ENCODE results near the gene SCRN1.

SCRN1 gene

DNA sequence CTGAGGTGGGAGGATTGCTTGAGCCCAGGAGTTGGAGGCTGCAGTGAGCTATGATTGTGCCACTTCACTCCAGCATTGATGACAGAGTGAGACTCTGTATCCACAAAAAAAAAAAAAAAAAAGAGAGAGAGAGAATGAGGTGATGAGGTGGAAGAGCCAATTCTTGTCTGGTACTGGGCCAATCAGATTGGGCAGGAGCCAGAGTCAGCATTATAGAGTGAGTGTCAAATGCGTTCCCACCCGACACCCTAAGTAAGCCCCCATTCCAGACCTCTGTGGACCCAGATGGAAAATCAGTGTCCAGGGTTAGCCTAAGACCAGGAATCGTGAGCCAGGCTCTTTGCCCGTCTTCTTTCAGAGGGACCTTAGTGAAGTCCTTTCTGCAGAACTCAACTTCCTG, 99.3 kb downstream of the SCRN1 start:
- no peak for DNase-seq (ENCODE audit: low read depth)

DNA sequence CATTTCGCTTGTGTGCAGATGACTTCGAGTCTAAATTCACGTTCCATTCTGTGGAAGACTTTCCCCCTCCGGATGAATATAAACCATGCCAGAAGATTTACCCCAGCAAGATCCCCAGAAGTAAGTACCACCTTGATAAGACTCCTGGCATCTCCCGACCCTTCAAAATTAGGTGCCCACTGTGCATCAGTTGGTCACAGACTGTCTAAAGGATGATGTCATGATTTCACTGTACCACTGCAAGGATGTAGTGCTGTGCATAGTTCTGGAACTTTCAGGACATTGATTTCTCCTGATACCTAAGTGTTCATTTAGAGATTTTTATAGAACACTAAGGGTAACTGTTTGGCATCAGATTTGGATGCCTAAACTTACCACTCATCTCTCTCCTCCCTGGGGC, 100.3 kb downstream of the SCRN1 start:
- DNase-seq (ENCODE audit: low read depth) = no peak

DNA sequence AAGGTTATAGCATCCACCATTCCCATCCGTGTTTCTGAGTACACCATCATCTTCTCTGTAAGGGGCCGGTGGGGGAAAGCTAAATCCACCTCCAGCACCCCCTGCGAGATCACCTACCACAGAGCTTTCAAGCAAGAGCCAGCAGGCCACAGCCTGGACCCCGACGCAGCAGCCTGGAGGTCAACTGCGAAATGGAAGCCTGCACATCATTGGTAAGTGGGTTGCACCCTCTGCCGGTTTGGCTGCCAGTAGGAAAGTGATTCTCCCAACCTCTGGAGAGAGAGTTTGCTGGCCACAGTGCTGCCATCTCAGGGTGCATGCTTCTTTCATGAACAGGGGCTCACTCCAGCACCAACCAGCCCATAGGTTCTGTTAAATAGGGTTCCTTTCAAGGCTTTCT, 101.6 kb downstream of the SCRN1 start:
- DNase-seq (ENCODE audit: low read depth) = no peak

DNA sequence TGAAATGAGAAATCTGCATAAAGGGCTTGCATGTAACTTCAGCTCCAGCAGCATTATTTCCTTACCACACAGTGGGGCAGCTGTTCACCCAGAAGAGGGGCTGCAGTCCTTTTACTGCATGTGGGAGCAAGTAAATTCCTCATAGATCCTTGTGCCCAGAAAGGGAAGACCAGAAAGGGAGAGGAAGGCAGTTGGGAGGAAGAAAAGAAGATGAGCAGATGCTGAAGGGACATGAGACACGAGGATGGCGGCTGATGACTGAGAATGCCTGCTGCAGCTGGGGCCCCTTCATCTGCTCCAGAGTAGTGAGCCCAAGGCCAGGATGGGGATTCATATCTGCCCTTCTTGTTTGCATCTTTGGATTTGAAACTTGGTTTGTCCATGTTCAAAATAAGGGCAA, 102.8 kb downstream of the SCRN1 start:
- no peak for DNase-seq (ENCODE audit: low read depth)

DNA sequence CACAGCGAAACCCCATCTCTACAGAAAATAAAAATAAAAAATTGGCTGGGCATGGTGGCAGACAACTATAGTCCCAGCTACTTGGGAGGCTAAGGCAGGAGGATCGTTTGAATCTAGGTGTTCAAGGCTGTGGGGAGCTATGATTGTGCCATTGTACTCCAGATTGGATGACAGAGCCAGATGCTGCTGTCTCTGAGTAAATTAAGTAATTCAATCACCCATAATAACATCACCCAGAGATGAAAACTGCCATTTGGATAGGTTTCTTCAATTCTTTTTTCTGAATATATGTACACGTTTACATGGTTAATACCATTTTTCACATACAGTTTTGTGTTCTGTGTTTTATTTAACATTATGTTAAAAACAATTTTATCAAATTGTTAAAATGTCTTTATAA, 104.0 kb downstream of the SCRN1 start:
- DNase-seq (ENCODE audit: low read depth) = no peak

DNA sequence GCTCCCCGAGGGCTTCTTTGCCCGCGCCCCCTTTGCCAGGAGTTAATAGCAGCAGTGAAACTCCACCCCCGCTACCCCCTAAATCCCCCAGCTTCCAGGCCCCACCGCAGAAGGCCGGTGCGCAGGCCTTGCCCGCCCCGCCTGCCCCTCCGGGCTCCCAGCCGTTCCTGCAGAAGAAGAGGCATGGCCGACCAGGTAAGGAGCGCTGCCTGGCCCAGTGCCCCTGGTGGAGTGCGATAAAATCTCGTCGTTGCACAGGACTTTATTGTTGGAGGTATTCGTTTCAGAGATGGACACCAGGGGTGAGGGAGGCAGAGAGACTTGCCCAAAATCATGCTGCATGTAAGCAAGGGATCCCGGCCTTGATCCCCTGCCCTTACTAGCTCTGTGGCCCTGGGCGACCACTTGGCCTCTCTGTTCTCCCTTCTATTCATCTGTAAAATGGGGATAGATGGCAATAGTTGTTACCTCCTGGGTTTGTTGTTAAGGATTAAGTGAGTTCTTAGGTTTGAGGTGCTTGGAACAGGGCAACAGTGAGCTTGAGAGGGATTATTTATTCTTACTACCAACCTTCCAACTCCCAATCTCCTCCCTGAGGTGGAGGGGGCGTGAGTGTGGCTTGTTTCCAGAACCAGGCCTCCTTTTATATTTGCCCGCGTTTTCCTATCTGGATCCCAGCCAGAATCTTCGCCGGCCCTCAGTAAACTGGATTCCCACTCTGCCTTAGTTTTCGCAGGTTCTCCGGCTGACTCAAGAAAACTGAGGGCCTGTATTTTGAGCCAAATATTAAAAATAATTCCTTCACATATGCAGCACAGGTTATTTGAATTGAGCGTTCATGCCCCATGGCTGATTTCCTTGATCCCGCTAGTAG, 105.0 kb downstream of the SCRN1 start:
- DNase-seq (ENCODE audit: low read depth) = no peak

DNA sequence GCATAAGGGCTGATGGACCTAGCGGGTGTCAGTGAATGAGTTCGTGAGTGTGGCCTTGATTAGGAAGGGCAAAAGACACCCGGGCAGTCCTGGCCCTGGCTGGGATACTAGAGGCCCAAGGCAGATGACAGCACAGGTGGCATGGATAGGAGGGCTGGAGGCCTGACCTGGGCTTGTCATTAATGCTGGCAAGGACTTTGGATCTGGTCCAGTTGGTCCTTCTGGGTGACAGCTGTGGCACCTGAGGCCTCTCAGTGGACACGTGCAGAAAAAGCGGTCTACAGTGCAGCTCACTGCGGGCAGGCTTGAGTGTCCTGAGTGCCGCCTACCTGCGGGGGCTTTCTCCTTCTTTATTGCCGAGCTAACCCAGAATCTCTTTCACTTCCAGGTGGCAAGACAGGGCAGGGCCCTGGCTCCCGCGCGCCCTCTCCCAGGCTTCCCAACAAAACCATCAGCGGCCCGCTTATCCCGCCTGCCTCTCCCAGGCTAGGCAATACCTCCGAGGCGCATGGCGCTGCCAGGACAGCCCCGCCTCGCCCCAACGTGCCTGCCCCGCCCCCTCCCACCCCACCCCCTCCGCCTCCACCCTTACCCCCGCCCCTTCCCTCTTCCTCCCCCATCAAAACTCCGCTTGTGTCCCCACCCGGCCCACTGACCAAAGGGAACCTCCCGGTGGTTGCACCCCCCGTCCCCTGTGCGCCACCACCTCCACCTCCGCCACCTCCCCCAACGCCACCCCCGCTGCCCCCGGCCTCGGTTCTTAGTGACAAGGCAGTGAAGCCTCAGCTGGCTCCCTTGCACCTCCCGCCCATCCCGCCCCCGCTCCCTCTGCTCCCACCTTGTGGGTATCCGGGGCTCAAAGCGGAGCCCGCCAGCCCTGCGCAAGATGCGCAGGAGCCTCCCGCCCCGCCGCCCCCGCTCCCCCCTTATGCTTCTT, 105.9 kb downstream of the SCRN1 start:
- DNase-seq (ENCODE audit: low read depth) = no peak

DNA sequence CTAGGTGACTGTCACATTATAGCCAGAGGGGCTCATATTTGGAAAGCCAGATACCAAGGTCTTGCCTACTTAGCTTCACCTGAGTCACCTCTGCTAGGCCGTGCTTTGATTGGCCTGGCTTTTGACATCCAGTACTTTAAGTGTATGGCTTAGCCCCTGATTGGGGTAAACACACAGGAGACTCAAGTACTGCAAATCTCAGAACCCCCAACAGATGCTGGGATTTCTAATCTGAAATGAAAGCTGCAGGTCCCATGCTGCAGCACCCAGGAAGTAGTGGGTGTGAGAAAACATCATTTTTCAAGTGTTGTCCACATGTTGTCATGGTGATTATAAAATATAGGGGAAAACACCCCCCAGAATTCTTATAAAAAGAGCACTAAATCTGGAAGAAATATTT, 107.1 kb downstream of the SCRN1 start:
- DNase-seq (ENCODE audit: low read depth) = no peak

DNA sequence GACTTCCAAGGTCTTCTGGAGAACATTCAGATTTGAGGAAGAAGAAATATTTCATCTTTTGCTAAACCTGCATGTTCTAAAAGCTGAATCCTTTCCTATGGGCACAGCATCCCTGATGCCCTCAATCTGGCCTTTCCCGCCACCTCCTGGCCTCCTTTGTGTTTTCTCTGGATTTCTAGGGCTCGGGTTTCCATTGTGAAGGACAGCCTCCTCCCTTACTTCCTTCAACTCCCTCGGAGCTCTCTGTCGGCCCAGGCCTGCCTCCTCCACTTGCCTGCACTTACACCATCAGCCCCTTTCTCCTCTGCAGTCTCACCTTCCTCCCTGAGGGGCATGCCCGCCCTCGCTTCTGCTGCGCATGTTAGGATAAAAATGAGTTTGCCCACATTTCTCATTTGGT, 107.9 kb downstream of the SCRN1 start:
- no peak for DNase-seq (ENCODE audit: low read depth)

DNA sequence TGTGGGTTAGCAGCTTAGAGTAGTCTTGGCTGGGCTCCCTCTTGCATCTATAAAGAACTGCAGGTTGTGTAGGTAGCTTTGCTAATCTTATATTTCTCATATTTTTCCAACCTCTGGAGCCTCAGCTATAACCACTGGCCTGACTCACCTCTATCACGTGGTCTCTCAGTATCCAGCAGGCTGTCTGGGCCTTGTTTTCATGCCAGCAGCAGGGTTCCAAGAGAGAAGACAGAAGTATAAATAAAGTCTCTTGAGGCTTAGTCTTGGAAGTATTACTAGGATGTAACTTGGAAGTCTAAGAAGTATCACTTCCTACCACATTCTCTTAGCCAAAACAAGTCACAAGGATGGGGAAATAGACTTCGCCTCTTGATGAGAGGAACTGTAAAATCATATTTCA, 110.0 kb downstream of the SCRN1 start:
- no peak for DNase-seq (ENCODE audit: low read depth)

DNA sequence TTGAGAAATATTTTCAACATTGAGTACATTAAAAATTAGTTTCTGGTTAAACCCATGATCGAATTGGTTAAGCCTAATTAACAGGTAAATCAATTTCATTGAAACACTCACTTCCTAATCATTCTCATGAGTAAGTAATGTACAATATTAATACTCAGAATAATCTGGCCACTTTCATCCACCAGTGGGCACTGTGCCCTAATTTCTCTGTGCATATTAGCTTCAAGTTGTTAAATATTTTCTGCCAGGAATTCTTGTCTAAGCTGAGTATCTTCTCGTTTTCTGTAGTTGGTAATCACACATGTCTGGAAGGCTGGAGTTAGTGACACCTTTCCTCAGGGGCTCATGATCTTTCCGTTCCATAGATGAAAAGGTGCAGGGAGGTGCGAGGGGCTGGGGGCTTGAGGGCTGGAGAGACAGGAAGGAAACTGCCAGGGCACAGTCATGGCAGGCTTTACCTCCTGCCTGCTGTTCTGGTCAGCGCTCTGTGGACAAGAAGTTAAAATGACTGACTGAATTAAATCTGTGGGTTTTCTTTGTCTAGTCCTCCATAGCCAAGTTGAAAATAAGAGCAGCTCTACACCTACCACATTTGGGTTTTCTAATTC, 111.4 kb downstream of the SCRN1 start:
- DNase-seq (ENCODE audit: low read depth) = no peak

DNA sequence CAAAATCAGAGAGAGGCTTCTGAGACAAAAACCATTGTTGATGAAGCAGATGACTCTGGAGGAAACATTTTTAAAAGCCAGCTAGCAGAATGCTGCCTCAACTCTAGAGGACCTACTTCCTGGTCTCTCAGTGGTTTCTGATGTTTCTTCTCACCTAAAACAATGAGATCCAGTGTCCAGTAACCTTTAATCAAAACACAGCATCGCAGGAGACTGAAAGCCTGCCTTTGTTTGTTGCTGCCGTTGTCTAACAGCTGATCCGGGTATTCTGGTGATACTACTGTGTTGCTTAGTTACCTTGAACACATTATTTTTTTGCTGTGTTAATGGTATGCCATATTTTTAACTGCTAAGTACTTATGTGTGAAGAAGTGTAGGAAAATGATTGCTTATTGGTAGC, 112.4 kb downstream of the SCRN1 start:
- no peak for DNase-seq (ENCODE audit: low read depth)

DNA sequence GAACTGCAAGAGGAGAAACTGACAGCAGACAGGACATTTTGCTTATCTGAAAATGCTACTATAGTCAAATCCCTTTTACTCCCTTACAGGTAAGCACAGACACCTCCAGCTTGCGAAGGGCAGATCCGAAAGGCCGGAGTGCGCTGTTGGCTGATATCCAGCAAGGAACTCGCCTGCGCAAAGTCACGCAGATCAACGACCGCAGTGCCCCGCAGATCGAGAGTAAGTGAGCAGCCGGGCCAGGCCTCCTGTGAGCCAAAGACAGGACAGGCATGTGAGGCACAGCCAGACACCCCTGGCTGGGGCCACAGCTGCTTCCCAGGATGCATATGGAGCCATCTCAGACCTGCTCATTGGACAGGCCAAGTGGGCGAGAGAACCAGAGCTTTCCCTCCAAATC, 113.9 kb downstream of the SCRN1 start:
- no peak for DNase-seq (ENCODE audit: low read depth)

DNA sequence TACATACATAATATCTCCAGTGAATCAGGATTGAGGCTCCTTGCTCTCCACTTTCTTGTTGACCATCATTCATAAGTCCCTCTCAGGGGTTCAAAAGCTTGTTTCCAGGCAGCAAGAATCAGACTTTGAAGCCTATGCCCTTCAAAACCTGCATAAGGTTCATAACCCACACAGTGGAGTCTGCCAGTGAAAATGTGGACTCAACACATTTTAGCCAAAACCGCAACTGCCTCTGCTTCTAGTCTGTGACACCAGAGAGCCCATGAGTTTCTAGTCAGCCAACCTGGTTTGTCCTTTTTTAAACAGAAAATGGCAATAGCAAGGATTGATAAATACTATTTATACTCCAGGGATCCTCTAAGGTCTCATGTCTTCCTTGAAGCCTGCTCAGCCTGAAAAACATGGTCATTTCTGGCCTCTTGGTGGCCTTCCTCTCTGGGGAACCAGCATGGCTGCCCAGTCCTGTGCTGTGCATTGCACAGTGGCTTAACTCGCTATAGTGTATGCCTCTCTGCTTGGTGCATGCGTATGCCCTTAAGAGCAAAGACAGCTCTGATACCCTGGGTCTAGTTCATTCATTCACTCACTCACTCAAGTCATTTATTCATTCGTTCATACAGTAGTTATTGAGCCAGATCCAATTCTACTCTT, 115.8 kb downstream of the SCRN1 start:
- DNase-seq (ENCODE audit: low read depth) = no peak

DNA sequence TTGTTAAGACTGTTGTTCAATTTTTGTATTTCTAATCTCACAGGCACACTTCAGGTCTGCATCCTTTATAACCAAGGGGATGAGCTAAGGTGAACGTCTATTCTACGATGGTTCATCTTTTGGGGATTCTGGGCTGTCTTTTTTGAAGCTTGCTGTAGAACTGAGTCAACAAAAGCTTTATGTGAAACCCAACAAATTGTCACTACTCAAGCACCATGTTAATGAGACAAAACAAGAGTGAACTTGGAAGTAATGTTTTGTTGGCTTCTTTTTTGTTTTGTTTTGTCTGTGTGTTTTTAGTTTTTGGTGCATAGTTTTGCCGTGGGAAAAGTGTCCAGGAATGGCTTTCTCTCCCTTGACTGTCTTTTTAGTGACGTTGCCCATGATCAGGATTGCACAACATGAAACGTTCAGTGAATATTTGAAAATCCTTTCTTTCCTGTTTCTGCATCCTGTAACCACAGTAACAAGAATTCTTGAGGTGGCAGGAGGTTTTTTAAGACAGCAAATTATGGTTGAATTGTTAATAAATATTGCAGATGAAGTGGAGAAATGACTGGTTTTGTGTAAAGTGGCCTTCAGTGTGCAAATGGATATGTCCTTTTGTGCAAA, 117.7 kb downstream of the SCRN1 start:
- no peak for DNase-seq (ENCODE audit: low read depth)
